Endodermal cell (in vitro differentiated cells): Measurements from ENCODE around the gene ZNF670. TPM values are rescaled to one million over a fixed set of nuclear protein-coding genes. Genes with fewer than 3 reads are reported as not detected.
"Not testable (repeated sequence)": the region's sequence is repeated elsewhere in the genome, so short reads cannot be mapped to it uniquely, and the experiment has no call there.

Source experiments
- DNase-seq: peaks from one replicate; pipeline ENCODE4 v3.0.0-alpha.2; 2017
- H3K27ac ChIP-seq: 2 replicates; pipeline ENCODE4 v1.5.1; 2013; ENCODE audit warnings: mild to moderate bottlenecking, low read depth, low read length, moderate library complexity
- H3K27me3 ChIP-seq: 2 replicates; pipeline ENCODE4 v1.6.1; 2013; ENCODE audit warnings: mild to moderate bottlenecking, low read length, moderate library complexity; ENCODE audit not compliant: insufficient read depth, control insufficient read depth, poor library complexity, severe bottlenecking
- H3K36me3 ChIP-seq: 2 replicates; pipeline ENCODE4 v1.7.0; 2013; ENCODE audit warnings: mild to moderate bottlenecking, low read length, moderate library complexity; ENCODE audit not compliant: control insufficient read depth, insufficient read depth
- H3K4me1 ChIP-seq: one replicate; pipeline ENCODE4 v1.7.0; 2013; ENCODE audit warnings: low read length; ENCODE audit not compliant: control insufficient read depth, insufficient read depth
- H3K4me3 ChIP-seq: 2 replicates; pipeline ENCODE4 v1.5.1; 2013; ENCODE audit warnings: mild to moderate bottlenecking, low read length, moderate library complexity
- H3K9ac ChIP-seq: 2 replicates; pipeline ENCODE4 v1.6.1; 2013; ENCODE audit warnings: mild to moderate bottlenecking, low read length, moderate library complexity; ENCODE audit not compliant: poor library complexity, severe bottlenecking; ENCODE audit errors: extremely low read depth
- H3K9me3 ChIP-seq: 2 replicates; pipeline ENCODE4 v1.6.1; 2013; ENCODE audit warnings: mild to moderate bottlenecking, low read length, moderate library complexity; ENCODE audit not compliant: control insufficient read depth
- H3K27ac Mint-ChIP-seq: 2 replicates; pipeline ENCODE4 v1.8.0; 2020; ENCODE audit warnings: mixed read lengths
- H3K27me3 Mint-ChIP-seq: 2 replicates; pipeline ENCODE4 v1.8.0; 2021; ENCODE audit warnings: mild to moderate bottlenecking, mixed read lengths; ENCODE audit not compliant: insufficient read depth
- H3K36me3 Mint-ChIP-seq: 2 replicates; pipeline ENCODE4 v1.8.0; 2020; ENCODE audit warnings: low read depth, mixed read lengths
- H3K4me1 Mint-ChIP-seq: 2 replicates; pipeline ENCODE4 v1.8.0; 2020; ENCODE audit warnings: mixed read lengths
- H3K4me3 Mint-ChIP-seq: 2 replicates; pipeline ENCODE4 v1.8.0; 2020; ENCODE audit warnings: mild to moderate bottlenecking, moderate library complexity, mixed read lengths
- H3K9me3 Mint-ChIP-seq: 2 replicates; pipeline ENCODE4 v1.8.0; 2020; ENCODE audit warnings: mild to moderate bottlenecking, mixed read lengths
- CTCF ChIP-seq: fragments of 200-600 bp; sonication (generic); conservative IDR thresholded peaks from 2 replicates; pipeline ENCODE4 v1.5.0; 2021; ENCODE audit warnings: antibody characterized with exemption, mild to moderate bottlenecking
- WGBS, 2 experiments: methylation state at CpG; one replicate each; pipeline versions ENCODE4 v1.1.5 to v1.1.7; 2013; ENCODE audit warnings: missing lambda C conversion rate in 2 of 2, mixed read lengths in 1 of 2; ENCODE audit not compliant: insufficient coverage in 1 of 2, insufficient read length in 1 of 2; 5-methylcytosine and 5-hydroxymethylcytosine counted together
- total RNA-seq, 2 donors: library from RNA; stranded (reverse); fragmentation: NEBNext Ultra II Directional in 1 of 2; extraction: Animal tissue kit (Norgen Biotek cat#: 25700) in 1 of 2; gene quantifications; 2 replicates in 1 of 2; 3 replicates in 1 of 2; pipeline ENCODE4 v1.2.1, GENCODE V29; 2021

Gene ZNF670
- total RNA-seq, 2 donors from 2014 or later: 10.9 to 15.7 TPM

- Mint-ChIP-seq H3K4me3 (no peak overlapping the region), H3K27ac (no peak overlapping the region), H3K27me3 (peaks cover 16% of the 10 kb centered on the region), H3K9me3 (peaks cover 9% of the 10 kb centered on the region), H3K36me3 (no peaks in the 10 kb centered on the region), H3K4me1 (no peaks in the 10 kb centered on the region)
- H3K9me3 ChIP-seq: no peaks in the 10 kb centered on the region
- H3K4me3 ChIP-seq: no peak overlapping the region
- no peak for DNase-seq
- no peaks in the 10 kb centered on the region for H3K4me1 ChIP-seq
- 87 to 88% methylated on average over 5 to 6 of the region's 6 CpGs for WGBS, 2 experiments
- H3K27ac ChIP-seq: no peak overlapping the region
- peaks cover 6% of the 10 kb centered on the region for H3K36me3 ChIP-seq
- no peak overlapping the region for H3K9ac ChIP-seq
- no peaks in the 10 kb centered on the region for H3K27me3 ChIP-seq
- no peak for TF ChIP-seq CTCF
Observed at GRCh38 chr1:247121382-247121781, 42.8 kb upstream of the ZNF670 start.

GRCh38 chr1:247120408-247120668, 41.7 kb upstream of the ZNF670 start:
- H3K36me3 ChIP-seq, H3K36me3 Mint-ChIP-seq, DNase-seq, H3K27ac Mint-ChIP-seq, H3K27me3 ChIP-seq, H3K4me1 ChIP-seq, H3K9me3 ChIP-seq, H3K9me3 Mint-ChIP-seq, H3K27ac ChIP-seq, H3K4me3 Mint-ChIP-seq, H3K4me3 ChIP-seq, H3K9ac ChIP-seq, H3K4me1 Mint-ChIP-seq: not testable (repeated sequence)
- WGBS, 2 experiments: 63 to 84% methylated on average over 2 to 4 of the region's 4 CpGs
- peaks cover 16% of the 10 kb centered on the region for H3K27me3 Mint-ChIP-seq

DNA sequence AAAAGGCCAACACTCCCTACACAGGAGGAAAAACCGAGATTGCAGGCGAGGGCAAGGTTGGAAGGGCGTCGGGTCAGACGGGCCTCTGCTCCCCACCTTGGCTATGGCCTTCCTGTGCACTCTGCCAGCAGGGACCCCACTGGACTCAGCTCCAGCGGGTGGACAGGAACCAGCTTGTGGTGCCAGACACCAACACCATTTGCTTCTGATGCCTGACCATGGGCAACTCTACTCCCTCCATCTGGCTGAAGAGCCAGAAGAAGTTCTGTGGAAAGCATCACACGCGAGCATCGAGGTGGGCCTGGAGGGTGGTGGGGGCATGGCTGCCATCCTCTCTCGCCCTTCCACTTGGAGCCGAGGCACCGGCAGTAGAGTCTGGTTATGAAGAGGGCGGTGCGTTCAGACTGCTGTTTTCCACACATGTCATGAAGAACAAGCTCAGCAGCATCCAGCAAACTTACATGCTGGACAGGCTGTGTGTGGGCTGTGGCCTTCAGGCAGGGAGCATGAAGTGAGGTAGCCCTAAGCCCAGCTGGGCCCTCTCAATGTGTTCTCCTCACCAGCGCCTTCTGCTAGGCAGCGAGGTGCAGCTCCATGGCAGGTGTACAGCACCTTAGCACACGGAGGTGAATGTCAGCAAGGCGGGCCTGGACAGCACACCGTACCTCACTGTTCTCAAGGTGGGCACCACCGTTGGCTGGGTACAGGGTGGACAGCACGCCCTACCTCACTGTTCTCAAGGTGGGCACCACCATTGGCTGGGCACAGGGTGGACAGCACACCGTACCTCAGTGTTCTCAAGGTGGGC, 41.2 kb upstream of the ZNF670 start:
- no peak overlapping the region for H3K27ac ChIP-seq

More for the DNA sequence above, 41.2 kb upstream of the ZNF670 start:
- H3K9me3 Mint-ChIP-seq: peaks cover 6% of the 10 kb centered on the region
- DNase-seq: no peak
- no peaks in the 10 kb centered on the region for H3K4me1 Mint-ChIP-seq
- Histone ChIP-seq H3K9me3 (no peaks in the 10 kb centered on the region), H3K9ac (no peak overlapping the region), H3K4me3 (no peak overlapping the region), H3K36me3 (no peaks in the 10 kb centered on the region), H3K27me3 (no peaks in the 10 kb centered on the region), H3K4me1 (no peaks in the 10 kb centered on the region)
- WGBS, 2 experiments: 92 to 97% methylated on average over 18 to 22 of the region's 22 CpGs
- H3K4me3 Mint-ChIP-seq: no peak overlapping the region
- H3K27me3 Mint-ChIP-seq: peaks cover 18% of the 10 kb centered on the region
- H3K27ac Mint-ChIP-seq: no peak overlapping the region
- H3K36me3 Mint-ChIP-seq: no peaks in the 10 kb centered on the region
- no peak for TF ChIP-seq CTCF
